Measurements from ENCODE around the gene PHOX2B.

DNA sequence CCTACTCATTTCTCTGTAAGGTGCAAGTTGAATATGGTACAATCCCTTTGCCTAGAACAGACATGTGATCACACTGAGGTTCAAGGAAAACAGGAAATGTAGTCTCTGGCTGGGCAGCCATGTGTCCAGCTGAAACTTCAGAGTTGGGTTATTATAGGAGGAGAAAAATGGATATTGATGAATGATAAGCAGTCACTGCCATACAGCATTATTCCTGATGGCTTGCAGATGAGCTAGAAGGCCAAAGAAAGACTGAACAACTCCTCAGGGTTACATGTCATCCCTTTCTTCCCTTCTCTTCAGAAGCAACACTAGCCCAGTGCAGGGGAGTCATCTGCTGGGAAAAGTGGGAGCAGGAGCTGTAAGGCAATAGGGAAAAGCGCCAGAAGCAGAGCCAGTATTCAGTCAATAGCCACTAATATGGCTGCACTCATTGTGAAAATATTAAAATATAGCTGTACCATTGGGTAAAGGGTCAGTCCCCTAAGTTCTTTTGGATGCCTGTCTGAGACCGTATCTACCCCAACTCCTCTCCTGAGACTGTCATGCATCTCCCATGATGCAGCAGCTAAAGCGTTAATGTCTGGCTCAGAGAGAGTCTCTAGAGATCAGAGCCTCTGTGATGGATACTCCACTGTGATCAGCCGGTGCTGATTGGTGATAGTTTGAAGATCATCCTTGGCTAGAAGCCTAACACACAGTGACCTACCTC is 20.5 kb downstream of the PHOX2B start:
- TF ChIP-seq, protein P1, sequence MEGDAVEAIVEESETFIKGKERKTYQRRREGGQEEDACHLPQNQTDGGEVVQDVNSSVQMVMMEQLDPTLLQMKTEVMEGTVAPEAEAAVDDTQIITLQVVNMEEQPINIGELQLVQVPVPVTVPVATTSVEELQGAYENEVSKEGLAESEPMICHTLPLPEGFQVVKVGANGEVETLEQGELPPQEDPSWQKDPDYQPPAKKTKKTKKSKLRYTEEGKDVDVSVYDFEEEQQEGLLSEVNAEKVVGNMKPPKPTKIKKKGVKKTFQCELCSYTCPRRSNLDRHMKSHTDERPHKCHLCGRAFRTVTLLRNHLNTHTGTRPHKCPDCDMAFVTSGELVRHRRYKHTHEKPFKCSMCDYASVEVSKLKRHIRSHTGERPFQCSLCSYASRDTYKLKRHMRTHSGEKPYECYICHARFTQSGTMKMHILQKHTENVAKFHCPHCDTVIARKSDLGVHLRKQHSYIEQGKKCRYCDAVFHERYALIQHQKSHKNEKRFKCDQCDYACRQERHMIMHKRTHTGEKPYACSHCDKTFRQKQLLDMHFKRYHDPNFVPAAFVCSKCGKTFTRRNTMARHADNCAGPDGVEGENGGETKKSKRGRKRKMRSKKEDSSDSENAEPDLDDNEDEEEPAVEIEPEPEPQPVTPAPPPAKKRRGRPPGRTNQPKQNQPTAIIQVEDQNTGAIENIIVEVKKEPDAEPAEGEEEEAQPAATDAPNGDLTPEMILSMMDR (conservative IDR thresholded peaks at IDR 0.05; ENCODE audit: low read depth, low read length) = no peak
- TF ChIP-seq EZH2 (IDR thresholded peaks at IDR 0.05; ENCODE audit: low read length, unreplicated experiment) (no peak), EZH2phosphoT487 (IDR thresholded peaks at IDR 0.05; ENCODE audit: borderline replicate concordance, low read length) (no peak)
